GM21825 (cell line): ENCODE data around the gene FRAS1.
"Not testable (repeated sequence)": the region's sequence is repeated elsewhere in the genome, so short reads cannot be mapped to it uniquely, and the experiment has no call there.

ENCODE experiments used
- ATAC-seq: cut with Tn5 transposase; IDR thresholded peaks from one replicate; pipeline ENCODE4 v1.9.1; 2021; ENCODE audit warnings: mild to moderate bottlenecking, moderate library complexity; ENCODE audit not compliant: unreplicated experiment

Gene FRAS1

DNA sequence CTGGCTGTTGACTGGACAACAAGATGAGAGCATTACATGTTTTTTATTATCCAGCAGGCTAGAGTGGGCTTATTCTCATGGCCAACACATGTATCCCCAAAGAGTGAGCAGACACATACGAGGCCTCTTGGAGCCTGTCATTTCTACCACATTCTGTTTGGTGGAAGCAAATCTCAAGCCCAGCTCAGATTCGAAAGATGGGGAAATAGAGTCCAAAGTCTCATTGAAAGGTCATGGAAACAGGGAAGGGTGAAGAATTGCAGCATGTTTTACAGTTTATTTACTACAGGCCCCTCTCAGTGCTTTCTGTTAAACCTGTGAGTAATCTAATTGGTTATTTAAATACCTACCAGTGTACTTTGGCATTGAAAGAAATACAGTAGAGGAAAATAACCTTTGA, 108.6 kb downstream of the FRAS1 start:
- no peak for ATAC-seq

DNA sequence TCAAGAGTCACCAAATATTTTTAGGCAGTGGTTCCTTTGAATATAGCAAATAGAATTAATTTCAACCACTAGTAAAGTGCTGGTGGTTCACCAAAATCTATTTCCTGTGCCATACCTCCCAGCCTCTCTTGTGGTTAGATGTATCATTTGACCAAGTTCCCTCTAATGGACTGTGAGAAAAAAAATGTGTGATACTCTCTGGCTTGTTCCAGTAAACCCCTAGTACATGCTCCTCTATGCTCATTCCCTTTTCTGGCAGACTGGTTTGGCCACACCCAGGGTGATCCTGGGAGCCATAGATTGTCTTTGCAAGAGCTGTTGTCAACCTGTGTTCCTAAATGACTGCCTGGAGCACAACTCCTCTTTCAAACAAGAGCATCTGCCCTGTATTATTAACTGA, 109.5 kb downstream of the FRAS1 start:
- no peak for ATAC-seq

DNA sequence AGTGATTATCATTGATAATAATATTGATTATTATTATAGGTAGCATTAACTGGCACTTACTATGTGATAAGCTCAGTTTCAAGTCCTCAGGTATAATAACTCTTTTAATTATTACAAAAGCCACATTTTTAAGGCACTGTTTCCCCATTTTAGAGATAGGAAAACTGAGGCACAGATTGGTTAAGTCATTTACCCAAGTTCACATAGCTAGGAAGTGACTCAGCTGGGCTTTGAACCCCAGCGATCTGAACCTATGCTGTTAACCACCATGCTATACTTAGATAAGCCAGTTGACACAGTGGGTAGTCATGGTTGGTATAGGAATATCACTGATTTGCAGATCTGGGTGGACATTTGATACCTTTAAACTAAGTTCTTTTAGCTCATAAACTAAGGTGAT, 110.4 kb downstream of the FRAS1 start:
- no peak for ATAC-seq

DNA sequence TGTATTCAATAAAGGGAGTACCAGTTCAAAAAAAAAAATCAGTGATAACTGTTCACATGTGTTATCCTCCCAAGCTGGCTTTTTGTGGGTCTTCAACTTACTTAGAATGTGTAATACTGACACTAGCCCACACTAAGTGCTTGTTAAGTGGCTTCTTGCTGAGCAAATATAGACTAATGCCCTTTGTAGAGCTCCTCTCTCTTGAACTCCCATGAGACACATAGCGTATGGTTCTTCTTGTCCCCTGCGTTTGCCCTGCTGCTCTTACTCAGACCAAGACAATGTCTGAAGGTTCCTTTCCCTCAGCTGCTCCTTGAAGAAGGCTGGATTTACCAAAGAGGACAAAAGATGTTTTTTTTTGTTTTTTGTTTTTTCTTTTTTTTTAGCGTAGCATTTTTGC, 110.9 kb downstream of the FRAS1 start:
- no peak for ATAC-seq

DNA sequence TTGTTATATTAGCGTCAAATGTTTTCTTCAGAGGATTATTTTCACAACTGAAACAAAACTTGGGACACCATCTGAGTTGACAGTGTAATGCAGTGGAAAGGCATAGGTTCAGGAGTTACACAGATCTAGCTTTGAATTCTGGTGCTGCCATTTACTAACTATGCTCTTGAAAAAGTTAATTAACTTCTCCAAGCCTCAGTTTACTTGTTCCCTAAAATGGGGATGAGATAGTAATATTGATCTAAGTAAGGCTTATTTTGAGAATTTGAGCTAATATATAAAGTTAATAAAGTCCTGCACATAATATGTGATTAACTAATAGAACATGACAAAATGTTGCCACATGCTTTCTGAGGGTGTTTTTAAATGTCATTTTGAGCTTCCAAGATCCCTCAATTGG, 112.6 kb downstream of the FRAS1 start:
- ATAC-seq = no peak

DNA sequence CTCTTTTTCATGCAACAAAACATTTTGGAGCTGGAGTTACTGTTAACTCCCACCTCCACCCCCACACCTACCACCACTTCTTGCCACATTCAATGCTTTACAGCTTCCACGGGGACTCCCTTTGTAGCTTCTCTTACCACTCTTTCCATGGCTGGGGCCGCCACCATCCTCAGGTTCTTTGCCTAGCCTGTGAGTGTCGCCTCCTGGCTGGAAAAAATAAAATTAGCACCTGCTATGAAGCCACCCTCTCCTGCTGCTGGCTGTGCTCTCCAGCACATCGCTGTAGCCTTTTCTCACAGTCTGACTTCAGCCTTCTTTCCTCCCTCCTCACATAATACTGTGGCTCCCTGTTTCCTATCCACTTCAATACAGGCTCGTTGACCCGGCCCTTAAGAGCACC, 114.4 kb downstream of the FRAS1 start:
- ATAC-seq = no peak

DNA sequence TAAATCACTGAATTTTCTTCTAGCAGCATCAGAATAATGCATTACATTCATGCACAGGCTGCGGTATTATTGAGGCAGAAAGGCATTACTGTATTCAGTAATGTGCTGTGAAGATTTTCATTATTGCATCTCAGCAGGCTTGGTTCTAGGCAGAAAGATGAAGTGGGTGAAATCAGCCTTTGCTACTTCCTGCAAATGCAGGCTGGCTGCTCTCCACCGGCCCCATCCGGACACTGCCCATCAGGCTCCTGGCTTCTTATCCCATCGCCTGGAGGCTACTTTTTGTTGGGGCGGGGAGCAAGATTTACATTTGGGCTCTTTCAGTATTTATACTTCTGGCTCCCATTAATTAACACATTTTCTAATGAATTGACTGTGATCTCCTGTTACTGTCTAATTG, 117.8 kb downstream of the FRAS1 start:
- no peak for ATAC-seq

DNA sequence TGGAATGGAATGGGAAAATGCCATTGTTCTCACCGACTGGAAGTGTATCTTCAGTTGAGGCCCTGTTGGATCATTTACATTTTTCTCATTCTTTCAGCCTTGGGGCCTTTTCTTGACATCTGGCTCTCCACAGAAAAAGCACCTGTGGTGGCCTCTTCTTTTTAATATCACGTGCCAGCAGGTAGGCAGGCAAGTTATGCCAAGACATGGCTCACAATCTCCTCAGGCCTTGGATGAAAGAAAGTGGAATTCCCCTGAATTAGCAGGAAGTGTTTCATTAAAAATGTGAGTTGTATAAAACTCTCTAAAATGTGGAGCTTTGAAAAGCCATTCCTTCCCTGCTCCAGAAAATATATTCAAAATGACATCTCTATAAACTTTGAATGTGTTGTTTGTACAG, 122.1 kb downstream of the FRAS1 start:
- no peak for ATAC-seq

DNA sequence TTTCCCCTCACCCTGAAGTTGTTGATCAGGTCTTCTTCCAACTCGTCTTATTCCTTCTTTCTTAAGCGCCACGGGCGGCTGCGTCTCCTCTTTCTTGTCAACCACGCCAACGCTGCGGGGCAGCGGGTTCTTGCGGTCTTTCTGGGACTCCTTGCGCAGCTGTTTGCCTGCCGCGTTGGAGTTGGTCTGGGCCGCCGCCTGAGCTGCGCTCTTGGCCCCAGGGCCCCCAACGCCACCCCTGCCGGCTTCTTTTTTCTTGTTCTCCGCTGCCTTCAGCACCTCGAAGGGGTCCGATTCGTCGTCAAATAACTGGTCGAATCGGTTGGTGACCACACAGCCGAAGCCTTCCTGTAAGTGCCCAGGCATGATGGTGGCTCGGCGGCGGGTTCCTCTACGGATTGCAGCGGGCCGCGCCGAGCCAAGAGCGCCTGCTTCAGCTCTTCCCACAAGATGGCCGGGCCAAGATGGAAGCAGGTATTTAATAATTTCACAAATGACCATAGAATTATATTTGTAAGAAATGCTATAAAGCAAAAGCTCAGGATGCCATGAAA, 124.6 kb downstream of the FRAS1 start:
- ATAC-seq = not testable (repeated sequence)

DNA sequence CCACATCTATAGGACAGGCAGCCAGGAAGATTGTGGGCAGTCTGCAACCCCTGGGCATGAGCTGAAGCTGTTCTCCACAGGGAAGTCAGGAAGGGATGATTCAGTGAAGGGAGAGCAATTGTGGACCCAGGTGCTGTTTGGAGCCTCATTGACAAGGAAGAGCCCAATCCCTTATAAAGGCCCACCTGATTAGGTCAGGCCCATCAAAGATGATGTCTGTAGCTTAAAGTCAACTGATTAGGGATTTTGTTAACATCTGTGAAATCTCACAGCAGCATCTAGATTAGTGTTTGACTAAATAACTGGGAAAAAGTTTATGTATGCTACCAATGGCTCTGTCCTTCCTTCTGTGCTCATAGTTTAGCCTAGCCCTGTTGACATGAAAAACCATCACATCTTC, 127.5 kb downstream of the FRAS1 start:
- ATAC-seq = no peak

DNA sequence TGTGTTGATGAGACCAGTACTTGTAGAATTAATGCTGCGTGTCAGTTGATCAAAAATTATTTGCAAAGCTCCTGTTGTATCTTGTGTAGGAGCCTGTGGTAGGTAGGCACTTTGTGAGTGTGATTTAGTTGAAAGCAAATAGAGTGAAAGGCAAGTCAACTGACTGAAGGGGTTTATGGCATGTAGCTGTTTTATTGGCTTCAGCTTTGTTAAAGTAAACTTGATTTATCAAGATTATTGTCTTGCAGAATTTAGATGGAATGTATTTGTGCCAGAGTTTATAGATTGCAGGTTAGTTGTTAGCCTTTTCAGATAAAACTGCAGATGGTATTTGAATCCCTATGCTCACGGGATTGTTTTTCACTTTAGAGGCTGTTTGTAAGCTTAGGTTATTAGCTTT, 128.0 kb downstream of the FRAS1 start:
- no peak for ATAC-seq

DNA sequence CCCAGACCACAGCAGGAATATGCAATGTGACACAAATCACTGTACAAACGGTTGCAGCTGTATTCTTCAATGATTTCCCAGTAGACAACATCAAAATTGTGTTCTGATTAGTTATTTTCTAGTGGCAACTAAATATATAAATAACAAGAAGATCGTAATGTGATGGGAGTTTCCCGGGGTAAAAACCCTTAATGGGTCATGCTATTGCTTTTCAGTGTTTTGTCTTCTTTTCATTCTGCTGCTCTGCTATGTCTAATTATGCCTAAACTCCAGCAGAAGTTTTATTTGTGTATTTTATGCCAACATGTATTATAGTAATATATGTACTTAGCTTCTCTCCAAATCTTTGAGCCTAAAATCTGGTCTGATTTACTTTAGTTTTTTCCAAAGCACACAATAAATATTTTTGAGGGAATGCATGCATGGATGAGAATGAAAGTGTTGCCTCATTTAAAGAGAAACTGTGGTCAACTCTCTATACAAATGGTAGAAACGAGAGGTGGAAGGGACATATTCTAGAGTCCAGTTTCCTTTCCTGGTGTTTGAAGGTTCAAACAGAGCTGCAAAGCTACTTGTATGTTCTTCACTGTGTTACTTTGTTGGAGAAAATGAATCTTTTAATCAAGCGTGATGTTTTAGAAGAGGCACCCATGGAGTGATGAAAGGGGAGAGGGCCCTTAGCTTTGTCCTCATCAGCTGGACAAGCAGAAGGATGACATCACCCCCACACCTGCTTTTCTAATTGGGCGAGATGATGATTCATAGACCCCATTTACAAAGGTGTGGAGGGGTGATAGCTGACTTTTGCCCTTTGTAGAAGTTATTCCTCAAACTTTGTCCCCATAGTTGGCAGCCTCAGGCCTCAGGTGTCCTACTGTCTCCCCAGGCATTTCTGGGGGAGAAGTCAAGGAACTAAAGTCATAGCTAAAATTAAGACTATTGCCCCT, 129.7 kb downstream of the FRAS1 start:
- ATAC-seq = no peak

DNA sequence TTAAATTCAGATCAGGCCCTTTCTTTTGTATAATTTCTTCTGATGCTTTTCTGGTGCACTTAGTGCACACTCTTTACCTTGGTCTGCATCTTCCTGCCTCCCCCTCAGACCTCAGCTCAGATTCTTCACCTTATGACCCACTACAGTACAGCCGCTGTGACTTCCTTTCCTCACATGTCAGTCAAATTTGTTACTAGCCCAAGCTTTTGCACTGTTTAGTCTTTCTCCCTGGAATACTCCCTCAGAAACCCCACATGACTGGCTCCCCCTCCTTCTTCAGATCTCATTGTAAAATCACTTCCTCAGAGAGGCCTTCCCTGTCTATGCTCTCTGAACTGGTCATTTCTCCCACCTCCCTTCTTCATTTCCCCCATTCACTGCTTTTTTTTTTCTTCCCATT, 132.9 kb downstream of the FRAS1 start:
- no peak for ATAC-seq

DNA sequence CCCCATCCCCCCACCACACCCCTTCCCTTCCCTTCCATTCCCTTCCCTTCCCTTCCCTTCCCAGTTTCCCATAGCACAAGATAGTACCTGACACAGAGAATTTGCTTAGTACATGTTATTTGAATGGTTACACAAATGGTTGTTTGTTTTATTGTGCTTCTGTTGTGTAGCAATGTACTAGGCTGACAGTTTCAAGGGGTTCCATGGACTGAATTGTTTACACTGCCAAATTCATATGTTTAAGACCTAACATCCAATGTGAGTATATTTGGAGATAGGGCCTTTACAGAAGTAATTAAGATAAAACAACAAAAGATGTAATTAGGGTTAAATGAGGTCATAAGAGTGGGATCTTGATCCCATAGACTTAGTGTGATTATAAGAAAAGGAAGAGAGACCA, 133.5 kb downstream of the FRAS1 start:
- no peak for ATAC-seq

DNA sequence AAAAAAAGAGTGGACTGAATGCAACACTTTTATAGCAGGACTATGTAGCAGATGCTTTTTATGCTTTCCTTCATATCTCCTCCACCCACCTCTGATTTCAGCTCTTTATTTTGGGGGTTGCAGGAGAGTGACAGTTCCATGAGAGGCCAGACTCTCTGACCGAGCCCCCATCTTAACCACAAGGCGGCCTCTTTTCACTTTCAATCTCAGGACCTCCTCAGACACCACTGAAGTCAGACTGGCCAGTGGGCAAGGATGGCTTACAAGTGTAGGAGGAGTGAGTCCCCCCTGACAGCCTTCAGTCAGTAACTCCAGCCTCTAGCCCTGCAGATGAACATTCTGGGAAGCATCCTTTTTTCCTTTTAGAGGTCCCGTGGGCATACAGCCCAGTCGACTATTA, 140.8 kb downstream of the FRAS1 start:
- ATAC-seq = no peak

DNA sequence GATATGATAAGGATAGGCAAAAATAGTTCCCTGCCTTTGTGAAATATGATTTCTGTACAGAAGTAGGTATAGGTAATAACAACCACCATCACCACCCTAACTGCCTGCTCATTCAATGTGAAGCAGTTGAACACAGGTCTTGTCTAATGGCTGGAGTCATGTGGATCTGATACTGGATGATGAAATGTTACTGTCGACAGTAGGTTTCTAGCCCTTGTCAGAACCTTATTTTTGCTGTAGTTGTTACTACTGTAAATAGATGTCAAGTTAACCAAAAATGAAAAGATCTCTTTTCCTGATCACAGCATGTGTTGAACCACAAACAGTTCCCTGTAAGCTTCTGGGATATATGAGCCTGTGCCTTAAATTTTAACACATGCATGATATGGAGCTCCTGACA, 142.9 kb downstream of the FRAS1 start:
- no peak for ATAC-seq

DNA sequence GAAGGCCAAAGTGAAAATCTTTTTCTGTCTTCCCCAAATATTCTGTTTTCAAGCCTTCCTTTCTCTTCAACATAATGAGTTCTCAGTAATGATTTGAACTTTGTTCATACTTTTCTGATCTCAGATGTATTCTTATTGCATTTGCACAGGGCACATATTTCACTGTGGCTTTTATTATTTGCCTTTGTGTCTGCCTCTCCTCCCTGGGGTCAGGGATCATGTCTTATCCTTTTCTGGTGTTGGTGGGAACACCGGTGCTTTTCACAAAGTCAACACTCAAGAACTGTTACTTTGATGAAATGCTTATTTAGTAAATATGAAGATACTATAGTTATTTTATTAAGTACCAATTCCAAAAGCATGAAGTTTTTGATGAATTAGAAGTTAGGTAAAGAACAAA, 143.8 kb downstream of the FRAS1 start:
- ATAC-seq = no peak

DNA sequence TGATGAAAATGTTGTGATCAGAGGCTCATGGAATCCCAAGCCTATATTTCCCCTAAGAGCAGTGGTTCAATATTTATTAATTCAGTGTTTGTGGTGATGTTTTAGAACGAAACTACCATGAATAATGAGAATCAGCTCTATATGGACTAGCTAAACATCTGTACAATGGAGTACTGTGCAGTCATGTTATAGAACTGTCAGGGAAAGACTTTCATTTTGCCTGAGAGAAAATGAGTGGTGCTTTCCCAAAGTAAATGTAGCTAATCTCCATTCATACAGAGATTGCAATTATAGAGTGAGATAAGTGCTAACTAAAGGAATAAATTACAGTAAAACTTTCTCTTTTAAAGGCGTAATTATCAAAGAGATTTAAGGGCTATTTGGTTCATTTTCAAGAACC, 147.1 kb downstream of the FRAS1 start:
- ATAC-seq = no peak

DNA sequence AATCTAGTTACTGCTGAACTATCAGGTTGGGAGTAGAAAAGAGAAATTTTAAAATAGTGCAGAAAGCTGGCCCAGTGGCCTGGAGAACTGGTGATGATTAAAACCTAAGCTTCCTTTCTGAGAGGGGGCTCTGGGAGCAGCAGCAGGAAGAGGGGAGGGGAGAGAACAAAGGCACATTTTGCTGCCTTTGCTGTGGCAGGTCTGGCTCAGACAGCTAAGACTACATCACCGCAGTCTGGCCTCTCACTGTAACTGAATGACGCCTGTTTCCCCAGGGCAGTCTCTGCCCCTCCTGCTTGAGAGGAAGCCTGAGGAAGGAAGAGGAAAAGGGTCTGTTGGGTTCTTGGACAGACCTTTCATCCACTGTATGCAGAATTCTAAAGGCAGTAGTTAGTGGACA, 148.5 kb downstream of the FRAS1 start:
- no peak for ATAC-seq

DNA sequence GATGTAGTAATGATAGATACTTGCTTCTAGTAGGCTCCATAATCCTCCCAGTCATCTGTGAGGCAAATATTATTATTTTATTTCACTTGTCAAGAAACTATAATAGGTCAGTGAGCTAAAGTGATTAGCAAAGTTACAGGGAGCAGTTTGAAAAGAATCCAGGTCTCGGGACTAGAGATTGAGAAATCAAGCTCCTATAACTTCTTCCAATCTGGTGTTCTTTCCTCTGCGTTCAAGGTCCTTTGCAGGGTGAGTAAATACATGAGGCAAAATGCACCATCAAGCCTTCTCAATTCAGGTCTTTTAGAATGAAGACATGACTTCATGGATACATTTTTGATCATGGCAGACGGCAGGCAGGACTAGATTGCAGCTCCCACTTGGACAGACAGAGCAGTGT, 150.4 kb downstream of the FRAS1 start:
- ATAC-seq = no peak

DNA sequence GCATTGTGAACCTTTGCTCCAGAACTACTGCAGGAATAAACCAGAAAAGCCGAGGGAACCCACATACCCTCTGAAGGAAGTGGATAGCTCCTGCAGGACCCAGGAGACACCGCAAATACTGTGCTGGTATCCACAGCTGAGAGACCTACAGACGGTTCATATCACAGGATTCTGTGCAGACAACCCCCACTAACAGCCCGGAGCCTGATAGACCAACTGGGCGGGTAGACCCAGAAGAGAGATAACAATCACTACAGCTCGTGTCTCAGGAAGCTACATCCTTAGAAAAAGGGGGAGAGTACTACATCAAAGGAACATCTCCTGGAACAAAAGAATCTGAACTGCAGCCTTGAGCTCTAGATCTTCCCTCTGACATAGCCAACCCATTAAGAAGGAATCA, 150.8 kb downstream of the FRAS1 start:
- no peak for ATAC-seq

DNA sequence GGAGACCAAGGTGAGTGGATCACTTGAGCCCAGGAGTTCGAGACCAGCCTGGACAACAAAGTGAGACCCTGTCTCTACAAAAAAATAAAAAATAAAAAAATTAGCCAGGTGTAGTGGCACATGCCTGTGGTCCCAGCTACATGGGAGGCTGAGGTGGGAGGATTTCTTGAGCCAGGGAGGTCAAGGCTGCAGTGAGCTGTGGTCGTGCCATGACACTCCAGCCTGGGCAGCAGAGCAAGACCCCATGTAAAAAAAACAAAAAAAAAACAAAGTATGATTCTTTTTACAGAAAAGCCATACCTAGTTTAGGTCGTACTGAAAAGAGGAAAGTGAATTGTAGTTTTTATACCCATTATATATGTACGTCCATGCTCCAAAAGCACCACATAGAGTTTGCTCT, 151.8 kb downstream of the FRAS1 start:
- ATAC-seq = not testable (repeated sequence)
